ENCODE measurements around the gene FRS3. TPM values are rescaled to one million over a fixed set of nuclear protein-coding genes. Genes with fewer than 3 reads are reported as not detected.

FRS3 gene
- total and polyA plus RNA-seq, 2 of the 13 experiments (the other 11 are each of a cell fraction or from before 2014, with no cell fraction given), result 3.0 to 7.4 TPM

- POLR2A ChIA-PET, result interaction anchor here (0.6 to 2.5 kb wide), 7 partner anchors 10 to 826 kb away, joined by 3 to 21 read pairs (median 4); partner anchors contain the start of genes FRS3 and PRICKLE4
- Histone ChIP-seq H3K4me3 (replicated peaks in 1 of 3; ENCODE audit: insufficient read depth in 1 of 3, low read depth in 2 of 3, low read length in 3 of 3) (peak overlapping the region in 1 of 3 experiments; percentile 34; a peak in 2 of 6 replicates), H3K4me2 (ENCODE audit: low read depth, low read length) (peak overlapping the region; percentile 51), H4K20me1 (ENCODE audit: insufficient read depth, low read length) (no peaks in the 10 kb centered on the region), H3K79me2 (ENCODE audit: insufficient read depth, low read length) (peaks cover 3% of the 10 kb centered on the region), H2AFZ (ENCODE audit: low read length) (no peak overlapping the region), H3K27ac (ENCODE audit: extremely low read length, insufficient read depth, low read length) (peak overlapping the region; percentile 9), H3K9ac (ENCODE audit: insufficient read depth, low read depth, low read length) (peak overlapping the region; percentile 6; the same call in 1 of the 2 replicates), H3K4me1 (ENCODE audit: insufficient read depth, low read length) (peaks cover 54% of the 10 kb centered on the region), H3K9me3 (ENCODE audit: low read length) (no peaks in the 10 kb centered on the region), H3K27me3 (ENCODE audit: control insufficient read depth in 1 of 2, insufficient read depth in 2 of 2, low read length in 2 of 2) (no peaks in the 10 kb centered on the region), H3K36me3 (replicated peaks in 1 of 2; ENCODE audit: control insufficient read depth in 1 of 2, insufficient read depth in 2 of 2, low read length in 2 of 2) (no peaks in the 10 kb centered on the region)
- DNase-seq (ENCODE audit: low spot score) (peak; percentile 77), ATAC-seq (peak; percentile 91), FAIRE-seq (peak; percentile 77)
- no TSS peak for BruUV-seq (replicated peaks)
- in situ Hi-C loops (cut with HindIII; ENCODE audit: extremely low pct_ligation_motif_present, low pct_unique_long_range_greater_than_20kb), result no loop called here
- 29% methylated on average over 21 of the region's 21 CpGs for WGBS (ENCODE audit: low lambda C conversion rate)
- intact Hi-C loops (cut with micrococcal nuclease; ENCODE audit: unreplicated experiment), result loop anchor here (10.0 kb wide), 1 partner anchor 321 kb away; no protein-coding TSS in a partner anchor
- CTCF ChIA-PET (ENCODE audit: low intra/inter-chr PET ratio, low total read pairs), result no interaction called here
- peak; percentile 47 for TF ChIP-seq ZNF781 (CRISPR knock-in tag; IDR thresholded peaks at IDR 0.05; ENCODE audit: borderline replicate concordance, not compliant biosample characterization)
- TF ChIP-seq MTA1 (CRISPR knock-in tag; IDR thresholded peaks at IDR 0.05; ENCODE audit: borderline replicate concordance), result peak; percentile 54; the same call in 1 of the 2 replicates
- TF ChIP-seq POGZ (CRISPR knock-in tag; IDR thresholded peaks at IDR 0.05), result peak; percentile 70
- no peak for TF ChIP-seq ZNF775 (CRISPR knock-in tag; IDR thresholded peaks at IDR 0.05; ENCODE audit: borderline replicate concordance)
- TF ChIP-seq MEF2D (CRISPR knock-in tag; IDR thresholded peaks at IDR 0.05), result no peak
- no peak for TF ChIP-seq FIP1L1 (IDR thresholded peaks at IDR 0.05; ENCODE audit: borderline replicate concordance, insufficient read depth, low read depth, low read length)
- TF ChIP-seq NFIB (CRISPR knock-in tag; IDR thresholded peaks at IDR 0.05; ENCODE audit: borderline replicate concordance), result no peak
- TF ChIP-seq ZNF160 (CRISPR knock-in tag; IDR thresholded peaks at IDR 0.05), result peak; percentile 78; the same call in 1 of the 2 replicates
- no peak for TF ChIP-seq SRF (IDR thresholded peaks at IDR 0.05; ENCODE audit: low read depth, low read length)
- no peak for TF ChIP-seq NFRKB (IDR thresholded peaks at IDR 0.05)
- peak; percentile 74; the same call in 1 of the 2 replicates for TF ChIP-seq ZBTB7B (CRISPR knock-in tag; IDR thresholded peaks at IDR 0.05)
- peak; percentile 89; the same call in 1 of the 2 replicates for TF ChIP-seq GLI4 (CRISPR knock-in tag; IDR thresholded peaks at IDR 0.05; ENCODE audit: borderline replicate concordance)
- peak; percentile 51 for TF ChIP-seq GMEB1 (CRISPR knock-in tag; IDR thresholded peaks at IDR 0.05; ENCODE audit: borderline replicate concordance)
- no peak for TF ChIP-seq ZFP62 (CRISPR knock-in tag; IDR thresholded peaks at IDR 0.05)
- TF ChIP-seq ZKSCAN5 (CRISPR knock-in tag; IDR thresholded peaks at IDR 0.05), result no peak
- TF ChIP-seq ZNF776 (CRISPR knock-in tag; IDR thresholded peaks at IDR 0.05), result 0 out of 2 replicates have a peak, but pooled peaks have one; percentile 43
- TF ChIP-seq FOXK1 (CRISPR knock-in tag; IDR thresholded peaks at IDR 0.05; ENCODE audit: borderline replicate concordance, low read depth), result no peak; the same call in 1 of the 2 replicates
- TF ChIP-seq ZNF253 (CRISPR knock-in tag; IDR thresholded peaks at IDR 0.05; ENCODE audit: borderline replicate concordance), result no peak
- no peak for TF ChIP-seq MEIS1 (CRISPR knock-in tag; IDR thresholded peaks at IDR 0.05; ENCODE audit: borderline replicate concordance)
- no peak; the same call in 1 of the 2 replicates for TF ChIP-seq DNMT1 (CRISPR knock-in tag; IDR thresholded peaks at IDR 0.05)
- TF ChIP-seq ZNF343 (CRISPR knock-in tag; IDR thresholded peaks at IDR 0.05), result no peak
- TF ChIP-seq TERF1 (CRISPR knock-in tag; IDR thresholded peaks at IDR 0.05), result no peak
These were observed 56.0 kb downstream of the FRS3 start for GRCh38 chr6:41723530-41724227.
